Gastroesophageal sphincter (tissue), 3 donors: ENCODE data around the gene PTRH2.

ENCODE experiments used
- CTCF ChIP-seq, 4 experiments: fragments of 200-600 bp in 2 of 4; fragments of 450-650 bp in 2 of 4; sonication (generic) in 1 of 4; IDR thresholded peaks; one replicate each; pipeline ENCODE4 v1.5.1; 2017 to 2019; ENCODE audit warnings: antibody characterized with exemption in 4 of 4, mild to moderate bottlenecking in 2 of 4, moderate library complexity in 2 of 4
- POLR2A ChIP-seq, 2 donors: fragments of 450-650 bp; IDR thresholded peaks; one replicate each; pipeline ENCODE4 v1.6.1; 2017; ENCODE audit warnings: antibody characterized with exemption in 2 of 2, mild to moderate bottlenecking in 2 of 2, moderate library complexity in 1 of 2
- POLR2AphosphoS5 ChIP-seq: sonication (generic); formaldehyde crosslinking; IDR thresholded peaks from one replicate; pipeline ENCODE4 v1.6.1; 2017; ENCODE audit warnings: antibody characterized with exemption

GRCh38 chr17:59675231-59675630 is 32.0 kb downstream of the PTRH2 start:
- TF ChIP-seq CTCF (IDR thresholded peaks at IDR 0.05) (no peak), POLR2AphosphoS5 (no peak), POLR2A (IDR thresholded peaks at IDR 0.05) (no peak)
